A204.1 (cell line): ENCODE results near the gene IGSF10.
"Not testable (repeated sequence)": the region's sequence is repeated elsewhere in the genome, so short reads cannot be mapped to it uniquely, and the experiment has no call there.

Experiments used
- FAIRE-seq: peaks from 2 replicates; lab custom pipeline; 2012; peaks lifted over from hg19 to GRCh38; lab: Jason Lieb, UNC

IGSF10 gene

GRCh38 chr3:151460774-151461450 lies at the start of gene IGSF10:
Gene IGSF10, minus strand, starts transcription at chr3:151461061. Its CDS starts 2,352 bp downstream, at chr3:151458709.
- FAIRE-seq, result no peak

- not testable (repeated sequence) for FAIRE-seq
These were observed 48.7 kb upstream of the IGSF10 start for GRCh38 chr3:151509468-151510135.

GRCh38 chr3:151504606-151505005 lies 43.7 kb upstream of the IGSF10 start:
- FAIRE-seq, result no peak

- no peak for FAIRE-seq
These were observed 42.2 kb upstream of the IGSF10 start for GRCh38 chr3:151503074-151503473.

GRCh38 chr3:151501923-151502632 lies 41.2 kb upstream of the IGSF10 start:
- no peak for FAIRE-seq

GRCh38 chr3:151501171-151501922 lies 40.5 kb upstream of the IGSF10 start:
- no peak for FAIRE-seq

- no peak for FAIRE-seq
These were observed 38.3 kb upstream of the IGSF10 start for GRCh38 chr3:151499168-151499567.

GRCh38 chr3:151491525-151491924 lies 30.7 kb upstream of the IGSF10 start:
- FAIRE-seq, result no peak

GRCh38 chr3:151487833-151488232 lies 27.0 kb upstream of the IGSF10 start:
- not testable (repeated sequence) for FAIRE-seq

GRCh38 chr3:151483961-151484520 lies 23.2 kb upstream of the IGSF10 start:
- FAIRE-seq, result no peak

- FAIRE-seq, result no peak
These were observed 22.6 kb upstream of the IGSF10 start for GRCh38 chr3:151483488-151483887.

GRCh38 chr3:151480492-151480891 lies 19.6 kb upstream of the IGSF10 start:
- FAIRE-seq, result no peak

GRCh38 chr3:151479452-151479851 lies 18.6 kb upstream of the IGSF10 start:
- FAIRE-seq, result no peak

- no peak for FAIRE-seq
These were observed 17.5 kb upstream of the IGSF10 start for GRCh38 chr3:151478335-151478697.

- FAIRE-seq, result no peak
These were observed 16.9 kb upstream of the IGSF10 start for GRCh38 chr3:151477591-151478334.

GRCh38 chr3:151476344-151477018 lies 15.6 kb upstream of the IGSF10 start:
- FAIRE-seq, result no peak

GRCh38 chr3:151468284-151468917 lies 7.5 kb upstream of the IGSF10 start:
- no peak for FAIRE-seq

GRCh38 chr3:151467069-151467468 lies 6.2 kb upstream of the IGSF10 start:
- FAIRE-seq, result no peak

GRCh38 chr3:151462991-151463390 lies 2.1 kb upstream of the IGSF10 start:
- no peak for FAIRE-seq

- no peak for FAIRE-seq
These were observed 1.5 kb upstream of the IGSF10 start for GRCh38 chr3:151462278-151462780.
